OCI-LY7 (cell line): ENCODE results near the gene NRXN2. TPM values are rescaled to one million over a fixed set of nuclear protein-coding genes. Genes with fewer than 3 reads are reported as not detected.

Source experiments
- BruUV-seq: library from RNA; stranded (reverse); fragments of 400-500 nt; replicated peaks from 2 replicates; lab custom pipeline; 2021; lab: Mats Ljungman, UMichigan
- CTCF ChIA-PET: fragments of 300-600 bp; sonication (Branson Sonifier 250); formaldehyde crosslinking; loops from one replicate; lab custom pipeline; 2022; ENCODE audit warnings: antibody characterized with exemption; ENCODE audit not compliant: unreplicated experiment; lab: Charles Lee
- POLR2A ChIA-PET: fragments of 300-600 bp; sonication (Branson Sonifier 250); formaldehyde crosslinking; loops from one replicate; lab custom pipeline; 2022; ENCODE audit warnings: antibody characterized with exemption; lab: Charles Lee
- DNase-seq: peaks from one replicate; pipeline ENCODE4 v3.0.0-alpha.2; 2015; ENCODE audit warnings: low spot score
- H2AFZ ChIP-seq: fragments of 200-600 bp; sonication (generic), shearing (Covaris generic); 2 replicates; pipeline ENCODE4 v1.6.1; 2014; ENCODE audit warnings: mild to moderate bottlenecking, antibody characterized with exemption, low read length, moderate library complexity
- H3K27ac ChIP-seq: fragments of 200-600 bp; sonication (generic); 2 replicates; pipeline ENCODE4 v1.5.1; 2014; ENCODE audit warnings: mixed run types, low read depth, mild to moderate bottlenecking, moderate library complexity, low read length, inconsistent platforms; ENCODE audit not compliant: poor library complexity, severe bottlenecking
- H3K36me3 ChIP-seq: fragments of 200-600 bp; sonication (generic); 2 replicates; pipeline ENCODE4 v1.6.1; 2014; ENCODE audit warnings: mild to moderate bottlenecking, antibody characterized with exemption, low read length, moderate library complexity, mixed read lengths; ENCODE audit not compliant: insufficient read depth
- H3K4me1 ChIP-seq: fragments of 200-600 bp; sonication (generic); 2 replicates; pipeline ENCODE4 v1.5.1; 2014; ENCODE audit warnings: mild to moderate bottlenecking, low read length; ENCODE audit not compliant: insufficient read depth, poor library complexity, severe bottlenecking
- H3K4me2 ChIP-seq: fragments of 200-600 bp; sonication (generic); 2 replicates; pipeline ENCODE4 v1.6.1; 2014; ENCODE audit warnings: mild to moderate bottlenecking, low read length
- H3K4me3 ChIP-seq: fragments of 200-600 bp; sonication (generic); 2 replicates; pipeline ENCODE4 v1.5.1; 2014; ENCODE audit warnings: mild to moderate bottlenecking, low read depth, low read length; ENCODE audit not compliant: poor library complexity, severe bottlenecking
- H3K79me2 ChIP-seq: fragments of 200-600 bp; sonication (generic); 2 replicates; pipeline ENCODE4 v1.6.1; 2016; ENCODE audit warnings: low read depth, mild to moderate bottlenecking, low read length, moderate library complexity, mixed read lengths; ENCODE audit not compliant: insufficient read depth
- H3K9me2 ChIP-seq: fragments of 200-600 bp; sonication (generic); 2 replicates; pipeline ENCODE4 v1.6.1; 2016; ENCODE audit warnings: mild to moderate bottlenecking, low read length, mixed read lengths; ENCODE audit not compliant: insufficient read depth
- H3K9me3 ChIP-seq: fragments of 200-600 bp; sonication (generic); 2 replicates; pipeline ENCODE4 v1.6.1; 2014; ENCODE audit warnings: mild to moderate bottlenecking, mixed run types, low read length, mixed read lengths
- H4K20me1 ChIP-seq: fragments of 200-600 bp; sonication (generic); 2 replicates; pipeline ENCODE4 v1.6.1; 2014; ENCODE audit warnings: mild to moderate bottlenecking, antibody characterized with exemption, low read length, moderate library complexity, mixed read lengths; ENCODE audit not compliant: insufficient read depth
- EZH2phosphoT487 ChIP-seq: fragments of 200-600 bp; sonication (generic); IDR thresholded peaks from 2 replicates; pipeline ENCODE4 v1.6.1; 2018; ENCODE audit warnings: low read depth, borderline replicate concordance, mild to moderate bottlenecking, mixed run types, antibody characterized with exemption, low read length, moderate library complexity, mixed read lengths
- intact Hi-C: fragments of 100-400 bp; cut with micrococcal nuclease; formaldehyde crosslinking; loops from one replicate; pipeline ENCODE4 v1.10.0; 2022; ENCODE audit not compliant: unreplicated experiment
- total RNA-seq, 2 experiments: library from RNA; depleted of rRNA in 1 of 2; stranded (reverse); fragments of >200 nt in 1 of 2; shearing (Covaris generic) in 1 of 2; gene quantifications; 2 replicates each; pipeline ENCODE4 v1.2.3, GENCODE V29; 2014 to 2022
- TF ChIP-seq, protein P1 (sequence below): fragments of 200-600 bp; sonication (generic); conservative IDR thresholded peaks from 2 replicates; pipeline ENCODE4 v1.5.1; 2014; ENCODE audit warnings: mild to moderate bottlenecking, antibody characterized with exemption, low read length, moderate library complexity, mixed read lengths

Gene NRXN2
- total RNA-seq, 2 experiments from 2014 or later: 2.4 to 3.3 TPM

DNA sequence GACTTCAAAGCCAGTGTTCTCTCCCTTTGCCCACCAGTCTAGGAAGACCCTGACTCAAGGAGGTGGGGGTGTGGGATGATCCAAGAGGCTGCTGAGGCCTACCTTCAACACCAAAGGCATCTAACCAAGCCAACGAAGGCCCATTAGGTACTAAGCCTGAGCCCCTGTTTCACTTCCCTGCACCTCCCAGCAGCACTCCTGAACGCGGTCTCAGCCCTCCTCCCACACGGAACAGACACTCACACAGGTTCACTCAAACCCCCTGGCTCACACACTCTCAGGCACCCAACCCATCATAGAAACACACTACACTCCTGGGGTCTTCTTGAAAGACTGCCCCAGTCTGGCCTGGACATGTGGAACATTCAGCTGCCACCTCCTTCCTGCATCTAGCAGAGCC lies 91.3 kb downstream of the NRXN2 start:
- CTCF ChIA-PET: no interaction called here
- H3K79me2 ChIP-seq: no peaks in the 10 kb centered on the region
- BruUV-seq: no TSS peak
- H3K36me3 ChIP-seq: no peaks in the 10 kb centered on the region
- no peak overlapping the region for H3K27ac ChIP-seq
- TF ChIP-seq, protein P1, sequence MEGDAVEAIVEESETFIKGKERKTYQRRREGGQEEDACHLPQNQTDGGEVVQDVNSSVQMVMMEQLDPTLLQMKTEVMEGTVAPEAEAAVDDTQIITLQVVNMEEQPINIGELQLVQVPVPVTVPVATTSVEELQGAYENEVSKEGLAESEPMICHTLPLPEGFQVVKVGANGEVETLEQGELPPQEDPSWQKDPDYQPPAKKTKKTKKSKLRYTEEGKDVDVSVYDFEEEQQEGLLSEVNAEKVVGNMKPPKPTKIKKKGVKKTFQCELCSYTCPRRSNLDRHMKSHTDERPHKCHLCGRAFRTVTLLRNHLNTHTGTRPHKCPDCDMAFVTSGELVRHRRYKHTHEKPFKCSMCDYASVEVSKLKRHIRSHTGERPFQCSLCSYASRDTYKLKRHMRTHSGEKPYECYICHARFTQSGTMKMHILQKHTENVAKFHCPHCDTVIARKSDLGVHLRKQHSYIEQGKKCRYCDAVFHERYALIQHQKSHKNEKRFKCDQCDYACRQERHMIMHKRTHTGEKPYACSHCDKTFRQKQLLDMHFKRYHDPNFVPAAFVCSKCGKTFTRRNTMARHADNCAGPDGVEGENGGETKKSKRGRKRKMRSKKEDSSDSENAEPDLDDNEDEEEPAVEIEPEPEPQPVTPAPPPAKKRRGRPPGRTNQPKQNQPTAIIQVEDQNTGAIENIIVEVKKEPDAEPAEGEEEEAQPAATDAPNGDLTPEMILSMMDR: no peak
- TF ChIP-seq EZH2phosphoT487: no peak
- H3K9me3 ChIP-seq: no peaks in the 10 kb centered on the region
- no peak overlapping the region for H3K4me3 ChIP-seq
- intact Hi-C loops: no loop called here
- H2AFZ ChIP-seq: peak overlapping the region; percentile 17; the same call in 1 of the 2 replicates
- H3K9me2 ChIP-seq: no peaks in the 10 kb centered on the region
- no peaks in the 10 kb centered on the region for H4K20me1 ChIP-seq
- no peak overlapping the region for H3K4me2 ChIP-seq
- H3K4me1 ChIP-seq: peaks cover 18% of the 10 kb centered on the region
- no peak for DNase-seq
- POLR2A ChIA-PET: no interaction called here

DNA sequence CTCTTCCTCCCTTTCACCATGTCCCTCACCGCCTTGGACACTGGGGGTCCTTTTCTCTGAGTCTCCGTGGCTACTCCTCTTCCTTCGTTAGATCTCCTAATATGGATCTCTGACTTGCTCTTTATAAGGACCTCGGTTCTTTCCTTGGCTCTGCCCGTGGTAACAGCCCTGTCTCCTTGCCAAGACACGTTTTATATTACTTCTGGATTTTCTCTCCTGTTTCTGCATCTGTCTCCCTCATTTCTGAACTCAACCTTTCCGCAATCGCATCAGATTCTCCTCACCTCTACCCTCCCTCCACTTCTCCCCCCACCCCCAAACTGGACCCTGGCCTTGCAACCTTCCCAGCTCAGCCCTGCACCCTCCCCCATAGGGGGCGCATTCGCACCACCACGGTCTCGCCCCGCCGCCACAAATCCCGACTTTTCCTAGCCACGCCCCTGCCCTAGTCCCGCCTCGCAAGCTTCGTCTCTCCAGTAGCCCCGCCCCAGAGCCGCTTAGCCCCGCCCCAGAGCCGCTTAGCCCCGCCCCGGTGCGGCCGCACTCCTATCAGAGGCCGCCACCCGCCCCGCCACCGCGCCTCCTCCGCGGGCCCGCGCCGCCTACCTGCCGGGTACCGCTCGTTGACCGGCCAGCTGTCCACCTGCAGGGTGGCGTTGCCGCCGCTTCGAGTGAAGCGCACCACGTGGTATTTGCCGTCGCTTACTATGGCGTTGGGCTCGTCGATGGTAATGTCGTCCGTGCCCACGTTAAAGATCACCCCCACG lies 93.0 kb downstream of the NRXN2 start:
- no TSS peak for BruUV-seq
- CTCF ChIA-PET: no interaction called here

More for the DNA sequence above, 93.0 kb downstream of the NRXN2 start:
- POLR2A ChIA-PET: no interaction called here
- Histone ChIP-seq H3K9me2 (no peaks in the 10 kb centered on the region), H3K9me3 (no peaks in the 10 kb centered on the region), H3K27ac (no peak overlapping the region), H3K79me2 (no peaks in the 10 kb centered on the region), H3K4me2 (no peak overlapping the region), H4K20me1 (no peaks in the 10 kb centered on the region), H2AFZ (no peak overlapping the region), H3K4me1 (peaks cover 13% of the 10 kb centered on the region), H3K36me3 (no peaks in the 10 kb centered on the region), H3K4me3 (no peak overlapping the region)
- no peak for DNase-seq
- intact Hi-C loops: no loop called here
- TF ChIP-seq, protein P1: peak; percentile 32; the same call in 1 of the 2 replicates
- no peak for TF ChIP-seq EZH2phosphoT487
